HG03439 (cell line): ENCODE results near the gene INPP5D.
"Not testable (repeated sequence)": the region's sequence is repeated elsewhere in the genome, so short reads cannot be mapped to it uniquely, and the experiment has no call there.

ENCODE experiments used
- ATAC-seq: cut with Tn5 transposase; IDR thresholded peaks from one replicate; pipeline ENCODE4 v1.9.1; 2021; ENCODE audit warnings: mild to moderate bottlenecking, moderate library complexity; ENCODE audit not compliant: unreplicated experiment

Gene INPP5D

DNA sequence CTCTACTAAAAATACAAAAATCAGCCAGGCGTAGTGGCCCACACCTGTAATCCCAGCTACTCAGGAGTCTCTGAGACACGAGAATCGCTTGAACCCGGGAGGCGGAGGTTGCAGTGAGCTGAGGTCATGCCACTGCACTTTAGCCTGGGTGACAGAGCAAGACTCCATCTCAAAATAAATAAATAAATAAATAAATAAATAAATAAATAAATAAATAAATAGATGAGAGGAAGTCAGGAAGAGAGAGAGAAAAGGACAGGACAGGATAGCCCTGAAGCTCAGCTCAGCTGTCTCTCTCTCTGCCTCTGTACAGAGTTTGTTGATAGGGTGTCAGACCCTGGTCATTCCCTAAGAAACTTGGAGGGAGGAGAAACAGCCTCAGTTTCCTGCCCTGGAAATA, 140.6 kb downstream of the INPP5D start:
- ATAC-seq, result not testable (repeated sequence)

GRCh38 chr2:233201258-233202013, 141.3 kb downstream of the INPP5D start:
- ATAC-seq, result no peak

DNA sequence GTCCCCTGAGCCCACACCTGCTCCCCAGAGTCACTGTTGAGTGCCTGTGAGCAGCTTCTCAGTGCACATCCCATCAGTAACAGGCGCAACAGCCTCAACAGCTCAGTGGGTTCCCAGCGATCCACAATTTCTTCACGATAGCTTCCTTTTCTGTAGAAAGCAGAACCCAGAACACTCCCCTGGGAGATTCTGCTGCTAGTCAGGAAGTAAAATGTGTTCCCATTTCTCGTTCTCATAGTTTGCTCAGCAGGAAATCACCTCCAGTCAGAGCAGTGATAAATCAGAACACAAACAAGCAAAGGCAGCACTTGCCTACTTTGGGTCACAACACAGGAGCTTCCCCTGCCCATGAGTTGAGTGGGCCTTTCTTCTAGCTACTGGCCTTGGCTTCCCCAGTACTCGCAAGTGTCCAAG, 142.4 kb downstream of the INPP5D start:
- ATAC-seq, result no peak

- no peak for ATAC-seq
Measured at GRCh38 chr2:233203060-233203459, 142.9 kb downstream of the INPP5D start.

DNA sequence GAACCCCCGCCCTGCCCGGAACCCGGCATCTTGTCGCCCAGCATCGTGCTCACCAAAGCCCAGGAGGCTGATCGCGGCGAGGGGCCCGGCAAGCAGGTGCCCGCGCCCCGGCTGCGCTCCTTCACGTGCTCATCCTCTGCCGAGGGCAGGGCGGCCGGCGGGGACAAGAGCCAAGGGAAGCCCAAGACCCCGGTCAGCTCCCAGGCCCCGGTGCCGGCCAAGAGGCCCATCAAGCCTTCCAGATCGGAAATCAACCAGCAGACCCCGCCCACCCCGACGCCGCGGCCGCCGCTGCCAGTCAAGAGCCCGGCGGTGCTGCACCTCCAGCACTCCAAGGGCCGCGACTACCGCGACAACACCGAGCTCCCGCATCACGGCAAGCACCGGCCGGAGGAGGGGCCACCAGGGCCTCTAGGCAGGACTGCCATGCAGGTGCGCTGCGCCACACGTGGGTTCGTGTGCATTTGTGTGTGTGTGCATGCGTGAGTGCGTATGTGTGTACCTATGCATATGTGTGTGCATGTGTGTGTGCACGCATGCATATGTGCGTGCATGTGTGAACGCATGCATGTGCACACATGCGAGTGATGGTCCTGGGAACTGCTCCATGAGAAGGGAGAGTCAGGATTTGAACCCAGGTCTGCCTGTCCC, 144.3 kb downstream of the INPP5D start:
- no peak for ATAC-seq

GRCh38 chr2:233208382-233209116, 148.4 kb downstream of the INPP5D start:
- no peak for ATAC-seq

DNA sequence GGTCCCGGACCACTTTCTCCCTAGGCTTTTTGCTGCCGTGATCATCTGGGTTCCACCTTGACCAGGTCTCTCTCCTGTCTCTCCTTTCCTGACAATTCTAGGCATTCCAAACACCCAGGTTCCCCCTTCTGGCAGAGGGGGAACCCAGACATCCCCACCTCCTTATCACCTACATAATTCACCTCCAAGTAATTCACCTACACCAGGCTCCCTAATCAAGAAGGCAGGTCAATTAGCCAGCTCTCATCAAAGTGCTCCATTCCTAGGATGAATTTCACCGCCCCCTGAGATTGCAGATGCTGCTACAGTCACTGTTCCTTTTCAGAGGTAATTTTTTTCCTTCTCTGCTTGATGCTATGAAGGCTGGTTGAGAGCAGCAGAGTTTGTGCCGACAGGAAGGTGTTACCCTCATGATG, 149.0 kb downstream of the INPP5D start:
- ATAC-seq, result no peak

- no peak for ATAC-seq
Measured at GRCh38 chr2:233209533-233210171, 149.5 kb downstream of the INPP5D start.

DNA sequence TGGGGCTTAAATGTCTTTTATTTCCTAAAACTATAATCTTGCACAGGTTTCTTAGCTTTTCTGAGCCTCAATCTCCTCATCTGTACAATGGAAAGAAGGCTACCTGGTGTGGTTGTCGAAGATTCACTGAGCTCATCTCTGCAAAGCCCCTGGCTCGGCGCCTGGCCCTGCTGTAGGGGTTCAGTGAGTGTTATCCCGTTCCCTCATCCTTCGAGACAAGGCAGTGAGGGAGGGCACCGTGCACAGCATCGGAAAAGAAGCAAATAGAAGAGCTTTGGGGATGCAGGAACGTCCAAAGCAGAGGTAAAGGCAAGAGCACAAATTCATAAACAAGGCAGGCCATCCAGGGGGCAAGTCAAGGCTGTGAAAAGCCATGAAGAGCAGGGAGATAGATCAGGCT, 150.1 kb downstream of the INPP5D start:
- no peak for ATAC-seq

DNA sequence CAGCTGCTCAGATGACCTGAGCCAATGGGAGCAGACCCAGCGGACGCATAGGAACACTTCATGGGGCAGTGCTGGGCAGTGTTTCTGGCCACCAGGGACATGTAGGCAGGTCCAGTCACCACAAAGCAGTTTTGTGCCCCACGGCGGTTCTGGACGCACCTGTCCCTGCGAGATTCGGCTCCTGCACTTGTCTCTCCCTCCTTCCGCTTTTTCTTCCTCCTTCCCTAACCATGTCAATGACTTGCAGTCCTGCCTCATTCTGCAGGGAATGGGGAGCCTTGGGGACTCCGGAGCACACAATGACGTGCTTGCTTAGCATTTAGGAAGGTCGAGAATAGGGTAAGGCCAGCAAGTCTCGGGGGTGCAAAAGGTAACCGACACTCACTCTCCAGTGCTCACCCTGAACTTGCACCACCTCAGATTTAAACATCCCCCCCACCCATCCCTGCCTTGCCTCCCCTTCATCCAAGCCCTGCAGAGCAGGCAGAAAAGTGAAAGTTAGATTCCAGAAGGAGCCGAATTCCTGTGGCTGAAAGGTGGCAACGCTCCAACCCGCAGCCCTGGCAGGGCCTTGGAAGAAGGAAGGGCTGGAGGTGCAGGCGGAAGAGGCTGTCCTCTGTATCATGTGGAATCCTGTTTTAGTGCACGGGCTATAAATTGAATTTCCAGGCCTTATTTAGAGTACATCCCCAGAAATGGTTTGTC, 150.9 kb downstream of the INPP5D start:
- no peak for ATAC-seq

GRCh38 chr2:233211548-233211895, 151.4 kb downstream of the INPP5D start:
- no peak for ATAC-seq

DNA sequence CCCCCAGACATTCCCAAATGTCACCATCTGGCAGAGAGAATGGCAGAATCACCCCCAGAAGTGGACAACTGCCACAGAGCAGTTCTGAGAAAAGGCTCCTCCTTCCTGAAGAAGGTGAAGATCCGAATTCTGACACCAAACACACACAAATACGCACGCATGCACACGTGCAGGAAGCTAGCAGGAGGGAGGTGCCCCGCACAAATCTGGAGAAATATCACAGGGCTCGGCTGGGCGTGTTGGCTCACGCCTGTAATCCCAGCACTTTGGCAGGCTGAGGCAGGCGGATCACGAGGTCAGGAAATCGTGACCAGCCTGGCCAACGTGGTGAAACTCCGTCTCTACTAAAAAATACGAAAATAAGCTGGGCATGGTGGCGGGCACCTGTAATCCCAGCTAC, 152.9 kb downstream of the INPP5D start:
- ATAC-seq, result no peak

GRCh38 chr2:233213975-233214374, 153.8 kb downstream of the INPP5D start:
- no peak for ATAC-seq

DNA sequence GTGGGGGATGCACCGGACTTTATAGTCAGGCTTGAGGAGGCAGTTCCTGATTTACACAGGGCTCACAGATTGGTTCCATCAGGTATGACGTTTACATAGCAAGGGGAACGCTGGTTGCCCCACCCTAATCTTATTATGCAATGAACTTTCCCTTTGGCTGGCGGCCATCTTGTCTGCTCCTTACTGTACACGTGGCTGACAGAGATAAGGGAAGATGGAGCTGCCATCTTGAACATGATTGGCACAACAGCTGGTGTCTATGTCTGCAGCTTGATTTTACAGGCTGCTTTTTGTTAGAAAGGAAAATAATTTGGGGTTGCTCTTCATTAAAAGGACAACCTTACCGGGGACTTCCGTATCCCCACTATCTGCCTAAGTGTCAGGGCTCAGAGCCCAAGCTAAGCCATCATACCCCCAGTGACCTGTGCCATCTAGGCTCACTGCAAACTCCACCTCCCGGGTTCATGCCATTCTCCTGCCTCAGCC, 157.8 kb downstream of the INPP5D start:
- ATAC-seq, result no peak

DNA sequence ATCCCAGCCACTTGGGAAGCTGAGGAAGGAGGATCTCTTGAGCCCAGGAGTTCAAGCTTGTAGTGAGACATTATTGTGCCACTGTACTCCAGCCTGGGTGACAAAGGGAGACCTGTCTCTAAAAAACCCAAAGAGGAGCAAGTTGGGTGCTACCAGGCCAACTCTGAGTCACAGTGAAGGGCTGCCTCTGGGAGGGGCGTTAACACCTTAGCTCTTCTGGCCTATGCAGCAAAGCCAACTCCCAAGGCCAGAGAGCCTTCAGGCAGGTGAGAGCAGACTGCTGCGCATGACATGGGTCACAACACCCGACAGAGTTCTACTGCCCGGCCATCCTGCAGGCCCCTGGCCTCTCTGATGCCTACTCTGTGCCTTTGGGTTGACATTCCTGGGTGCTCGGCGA, 158.7 kb downstream of the INPP5D start:
- ATAC-seq, result no peak

GRCh38 chr2:233219848-233220247, 159.7 kb downstream of the INPP5D start:
- no peak for ATAC-seq

DNA sequence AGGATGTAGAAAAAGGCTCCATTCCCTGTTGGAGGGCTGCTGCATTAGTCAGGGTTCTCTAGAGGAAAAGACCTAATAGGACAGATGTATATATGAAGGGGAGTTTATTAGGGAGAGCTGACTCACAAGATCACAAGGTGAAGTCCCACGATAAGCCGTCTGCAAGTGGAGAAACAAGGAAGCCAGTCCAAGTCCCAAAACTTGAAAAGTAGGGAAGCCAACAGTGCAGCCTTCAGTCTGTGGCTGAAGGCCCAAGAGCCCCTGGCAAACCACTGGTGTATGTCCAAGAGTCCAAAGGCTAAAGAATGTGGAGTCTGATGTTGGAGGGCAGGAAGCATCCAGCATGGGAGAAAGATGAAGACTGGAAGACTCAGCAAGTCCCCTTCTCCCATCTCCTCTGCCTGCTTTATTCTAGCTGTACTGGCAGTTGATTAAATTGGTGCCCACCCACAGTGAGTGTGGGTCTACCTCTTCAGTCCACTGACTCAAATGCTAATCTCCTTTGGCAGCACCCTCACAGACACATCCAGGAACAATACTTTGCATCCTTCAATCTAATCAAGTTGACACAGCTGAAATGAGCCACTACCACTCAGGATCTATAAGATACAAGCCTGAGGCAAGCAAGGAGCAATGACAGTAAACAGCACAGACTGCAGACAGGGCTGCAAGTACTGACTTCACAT, 161.4 kb downstream of the INPP5D start:
- ATAC-seq, result no peak

DNA sequence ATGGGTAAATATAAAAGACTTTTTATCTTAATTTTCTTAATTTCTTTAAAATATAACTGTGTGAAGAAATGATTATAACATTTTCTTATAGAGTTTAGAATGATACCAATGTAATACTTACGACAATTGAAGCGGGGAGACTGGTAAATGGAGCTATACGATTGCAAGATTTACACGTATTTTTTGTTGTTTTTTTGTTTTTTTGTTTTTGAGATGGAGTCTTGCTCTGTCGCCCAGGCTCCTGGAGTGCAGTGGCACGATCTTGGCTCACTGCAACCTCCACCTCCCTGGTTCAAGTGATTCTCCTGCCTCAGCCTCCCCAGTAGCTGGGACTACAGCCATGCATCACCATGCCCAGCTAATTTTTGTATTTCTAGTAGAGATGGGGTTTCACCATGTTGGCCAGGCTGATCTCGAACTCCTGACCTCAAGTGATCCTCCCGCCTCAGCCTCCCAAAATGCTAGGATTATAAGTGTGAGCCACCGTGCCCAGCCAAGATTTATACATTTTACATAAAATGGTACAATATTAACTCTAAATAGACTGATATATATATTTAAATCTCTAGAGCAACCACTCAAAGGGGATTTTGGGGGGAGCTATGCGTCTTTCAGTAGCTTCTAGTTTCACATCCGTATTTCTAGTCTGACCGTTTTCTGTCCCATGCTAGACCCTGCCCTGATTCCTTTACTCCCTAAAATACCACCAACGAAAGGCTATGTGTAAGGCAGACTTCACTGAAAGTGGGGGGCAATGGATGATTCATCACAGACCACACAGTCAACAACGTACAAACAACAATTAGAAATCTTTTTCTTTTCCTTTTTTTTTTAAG, 163.1 kb downstream of the INPP5D start:
- no peak for ATAC-seq
